Suprapubic skin (tissue), 3 donors: ENCODE results near the gene ELMO1.

Source experiments
- CTCF ChIP-seq, 2 donors: fragments of 200-600 bp in 1 of 2; fragments of 450-650 bp in 1 of 2; sonication (generic) in 1 of 2; IDR thresholded peaks; one replicate each; pipeline ENCODE4 v1.5.1; 2016 to 2019; ENCODE audit warnings: antibody characterized with exemption in 2 of 2, mild to moderate bottlenecking in 1 of 2, moderate library complexity in 1 of 2
- POLR2A ChIP-seq, 2 donors: fragments of 450-650 bp; IDR thresholded peaks; one replicate each; pipeline ENCODE4 v1.6.1; 2017; ENCODE audit warnings: antibody characterized with exemption in 2 of 2, mild to moderate bottlenecking in 2 of 2, moderate library complexity in 2 of 2

GRCh38 chr7:37206192-37206591 is 242.5 kb downstream of the ELMO1 start:
- TF ChIP-seq CTCF (IDR thresholded peaks at IDR 0.05), result no peak
- TF ChIP-seq POLR2A (IDR thresholded peaks at IDR 0.05), result no peak
